Measurements from ENCODE around the gene CA4. TPM values are rescaled to one million over a fixed set of nuclear protein-coding genes. Genes with fewer than 3 reads are reported as not detected.
A peak's percentile ranks its signal among the peaks of the same experiment; 100 is the strongest.

CA4 gene
- polyA plus RNA-seq, 6 donors from 2014 or later = not detected

DNA sequence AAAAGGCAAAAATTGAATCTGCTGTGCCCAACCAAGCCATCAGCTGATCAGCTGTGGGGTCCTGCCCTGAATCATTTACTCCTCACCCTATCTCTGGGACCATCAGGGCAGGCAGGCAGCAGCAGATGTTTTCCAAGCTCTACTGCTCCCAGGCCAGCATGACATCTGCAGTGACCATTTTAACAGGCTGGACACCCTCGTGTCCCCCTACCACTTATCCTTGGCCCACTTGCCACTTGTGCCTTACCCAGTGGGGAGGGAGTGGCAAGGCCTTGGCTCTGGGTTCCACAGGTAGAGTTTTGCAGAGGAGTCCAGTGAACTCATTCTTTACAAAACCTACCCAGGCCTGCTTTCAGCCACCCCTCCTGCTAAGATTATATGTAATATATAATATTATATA, 12.0 kb upstream of the CA4 start:
- DNase-seq (no peak), ATAC-seq (ENCODE audit: low read depth in 2 of 2) (no peak)
- Mint-ChIP-seq H3K36me3 (no peaks in the 10 kb centered on the region), H3K27me3 (peaks cover 31 to 53% (median 37%) of the 10 kb centered on the region in 3 donors), H3K9me3 (peaks cover 0 to 2% (median 0%) of the 10 kb centered on the region in 7 donors), H3K27ac (no peak overlapping the region), H3K4me1 (peaks cover 40 to 68% (median 65%) of the 10 kb centered on the region in 3 donors), H3K4me3 (peak overlapping the region in 1 of 8 donors; percentile 29)

DNA sequence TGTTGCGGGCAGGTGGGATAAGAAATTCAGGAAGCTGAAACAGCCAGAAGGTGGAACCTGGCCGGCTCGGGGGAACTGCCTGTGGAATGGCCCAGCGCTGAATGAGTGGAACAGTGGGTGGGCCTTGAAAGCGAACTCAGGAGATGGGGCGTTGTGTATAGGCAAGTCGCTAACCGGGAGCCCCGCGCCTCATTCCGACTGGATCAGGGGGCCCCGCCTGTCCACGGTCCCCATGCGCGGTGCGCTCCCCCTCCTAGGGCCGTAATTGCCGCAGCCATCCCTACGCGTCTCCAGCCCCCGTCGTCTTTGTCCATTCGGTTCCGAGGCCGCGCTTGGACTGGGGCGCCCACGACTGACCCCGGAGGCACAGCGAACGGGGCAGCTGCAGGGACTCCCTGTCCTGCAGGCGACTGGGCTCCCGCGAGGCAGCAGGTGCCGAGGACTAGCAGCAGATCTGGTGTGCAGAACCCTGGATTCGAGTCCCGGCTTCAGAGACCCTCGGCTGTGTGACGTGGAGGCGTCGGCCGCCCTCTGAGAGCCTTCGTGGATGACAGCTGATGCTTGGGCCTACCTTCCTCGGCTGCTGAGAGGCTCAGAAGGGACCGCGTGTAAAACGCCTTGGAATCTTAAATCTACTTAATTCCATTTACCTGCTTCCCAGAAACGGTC, 10.9 kb upstream of the CA4 start:
- H3K27ac Mint-ChIP-seq = no peak overlapping the region
- no peak for DNase-seq
- H3K4me3 Mint-ChIP-seq = peak overlapping the region in 1 of 8 donors; percentile 5
- H3K36me3 Mint-ChIP-seq = no peaks in the 10 kb centered on the region
- peaks cover 0 to 2% (median 0%) of the 10 kb centered on the region in 7 donors for H3K9me3 Mint-ChIP-seq
- ATAC-seq (ENCODE audit: low read depth in 2 of 2) = no peak
- H3K4me1 Mint-ChIP-seq = peaks cover 48 to 71% (median 70%) of the 10 kb centered on the region in 3 donors
- H3K27me3 Mint-ChIP-seq = peaks cover 38 to 62% (median 44%) of the 10 kb centered on the region in 3 donors

DNA sequence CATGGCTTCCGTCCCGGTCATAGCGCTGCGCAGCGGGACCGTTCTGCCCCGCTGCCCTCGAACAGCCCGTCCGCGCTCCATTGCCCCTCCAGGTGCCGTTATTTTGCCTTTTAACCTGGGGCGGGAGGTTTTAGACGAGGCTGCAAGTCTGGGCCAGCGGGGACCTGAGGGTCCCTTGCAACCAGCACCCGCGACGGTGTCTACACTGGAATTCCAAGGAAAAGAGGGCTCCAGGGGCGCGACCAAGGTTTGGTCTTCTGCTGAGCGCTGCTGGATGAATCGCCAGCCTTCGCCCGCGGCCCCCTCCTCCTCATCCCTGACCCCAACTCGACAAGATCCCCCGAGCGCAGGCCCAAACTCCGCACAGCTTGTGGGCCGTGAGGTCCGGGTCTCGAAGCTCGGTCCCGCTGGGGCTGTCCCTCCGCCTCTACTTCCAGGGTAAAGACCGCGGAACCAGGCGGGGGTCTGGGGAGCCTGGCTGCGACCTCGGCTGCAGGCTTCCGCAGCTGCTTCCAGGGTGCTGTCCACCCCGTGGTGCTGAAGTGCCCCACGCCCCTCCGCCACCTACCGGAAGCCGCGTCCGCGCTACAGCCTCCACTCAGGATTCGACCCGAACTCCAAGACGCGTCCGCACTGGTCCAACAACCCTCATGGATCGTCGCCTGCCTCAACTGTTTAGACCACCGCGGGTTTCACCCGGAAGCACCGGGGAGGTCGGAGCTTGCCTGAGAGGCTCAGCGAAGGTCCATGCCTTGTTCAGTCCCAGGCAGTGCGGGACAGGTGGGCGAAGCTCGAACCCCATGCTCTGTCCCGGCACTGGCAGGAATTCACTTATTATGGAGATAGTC, 10.1 kb upstream of the CA4 start:
- peak overlapping the region in 5 of 8 donors; percentile 50 to 78 (median 51) for H3K4me3 Mint-ChIP-seq
- peaks cover 0 to 2% (median 0%) of the 10 kb centered on the region in 7 donors for H3K9me3 Mint-ChIP-seq
- no peaks in the 10 kb centered on the region for H3K36me3 Mint-ChIP-seq
- H3K4me1 Mint-ChIP-seq = peaks cover 47 to 71% (median 68%) of the 10 kb centered on the region in 3 donors
- peak; percentile 70 for DNase-seq
- ATAC-seq (ENCODE audit: low read depth in 2 of 2) = peak; percentile 29 to 31
- peak overlapping the region in 1 of 6 donors; percentile 53 for H3K27ac Mint-ChIP-seq
- peaks cover 44 to 70% (median 46%) of the 10 kb centered on the region in 3 donors for H3K27me3 Mint-ChIP-seq

DNA sequence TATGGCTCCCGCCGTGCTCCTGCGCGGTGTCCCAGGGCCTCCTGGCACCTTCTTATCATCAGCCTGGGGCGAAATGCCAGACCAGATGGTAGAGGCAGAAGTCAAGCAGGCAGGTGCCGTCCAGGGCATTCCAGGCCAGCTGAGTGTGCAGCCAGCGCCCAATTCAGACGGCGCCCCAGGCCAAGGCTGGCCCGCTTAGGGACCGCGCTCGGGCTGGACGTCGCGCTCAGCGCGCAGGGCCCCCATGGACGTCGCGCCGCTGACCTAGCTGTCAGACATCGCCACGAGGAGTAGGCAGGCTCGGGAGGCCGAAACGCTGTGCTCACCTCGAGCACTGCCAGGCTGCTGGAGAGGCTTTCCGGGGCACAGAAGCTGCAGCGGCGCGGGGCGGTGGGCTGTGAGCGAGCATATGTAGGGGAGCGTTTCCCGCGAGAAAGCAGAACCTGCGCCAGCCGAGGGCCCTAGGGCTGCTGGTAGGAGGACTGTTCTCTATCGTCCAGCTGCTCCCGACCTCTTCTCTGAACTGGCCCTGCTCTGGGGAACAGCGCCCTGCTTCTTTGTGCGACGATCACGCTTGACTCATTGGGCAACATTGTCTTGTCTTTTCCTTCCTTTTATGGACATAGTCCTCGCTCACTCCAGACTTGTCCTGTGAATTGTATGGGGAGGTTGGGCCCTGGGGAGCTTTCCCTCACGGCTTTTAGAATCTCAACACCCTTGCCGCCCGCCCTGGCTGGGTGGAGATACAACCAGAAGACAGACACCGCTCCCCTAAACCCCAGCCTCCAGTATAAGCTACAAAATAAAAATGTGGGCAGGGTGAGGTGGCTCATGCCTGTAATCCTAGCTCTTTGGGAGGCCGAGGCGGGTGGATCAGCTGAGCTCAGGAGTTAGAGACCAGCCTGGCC, 8.4 kb upstream of the CA4 start:
- no peaks in the 10 kb centered on the region for H3K36me3 Mint-ChIP-seq
- peaks cover 30 to 54% (median 52%) of the 10 kb centered on the region in 3 donors for H3K4me1 Mint-ChIP-seq
- peak overlapping the region in 3 of 8 donors; percentile 12 to 39 (median 30) for H3K4me3 Mint-ChIP-seq
- H3K27me3 Mint-ChIP-seq = peaks cover 51 to 87% (median 63%) of the 10 kb centered on the region in 3 donors
- DNase-seq = no peak
- no peak for ATAC-seq (ENCODE audit: low read depth in 2 of 2)
- H3K27ac Mint-ChIP-seq = no peak overlapping the region
- peaks cover 0 to 3% (median 0%) of the 10 kb centered on the region in 7 donors for H3K9me3 Mint-ChIP-seq

DNA sequence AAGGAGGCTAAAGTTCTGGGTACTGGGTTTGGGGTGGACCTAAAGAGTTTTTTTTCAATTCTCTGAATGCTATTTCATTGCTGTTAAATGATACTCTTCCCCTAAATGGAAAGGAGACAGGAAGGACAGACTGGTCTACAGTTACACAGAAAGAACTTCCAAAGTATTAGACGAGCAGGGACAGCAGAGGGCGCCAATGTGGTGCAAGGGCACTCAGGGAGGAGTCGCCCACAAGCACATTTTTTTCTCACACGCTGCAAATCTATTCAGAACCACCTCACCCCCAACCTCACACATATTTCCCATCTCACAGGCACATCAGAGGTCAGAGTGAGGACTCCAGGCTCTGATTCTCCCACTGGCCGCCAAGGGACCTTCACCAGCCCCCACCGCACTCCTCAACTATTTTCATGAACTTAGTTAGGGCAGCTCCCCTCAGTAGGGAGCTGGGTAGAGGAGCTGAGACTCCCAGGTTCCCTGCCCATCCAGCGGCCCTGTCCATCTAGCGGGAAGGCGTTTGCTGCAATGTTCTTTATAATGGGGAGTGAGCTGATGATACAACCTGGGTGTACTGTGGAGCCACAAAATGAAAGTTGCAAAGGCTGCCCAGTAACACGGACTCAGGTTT, 6.8 kb upstream of the CA4 start:
- Mint-ChIP-seq H3K9me3 (peaks cover 0 to 5% (median 0%) of the 10 kb centered on the region in 7 donors), H3K4me1 (peaks cover 30 to 54% (median 47%) of the 10 kb centered on the region in 3 donors), H3K27ac (no peak overlapping the region), H3K36me3 (no peaks in the 10 kb centered on the region), H3K4me3 (peak overlapping the region in 3 of 8 donors; percentile 14 to 34 (median 29)), H3K27me3 (peaks cover 61 to 96% (median 79%) of the 10 kb centered on the region in 3 donors)
- DNase-seq = peak; percentile 51
- peak; percentile 67 to 73 for ATAC-seq (ENCODE audit: low read depth in 2 of 2)

DNA sequence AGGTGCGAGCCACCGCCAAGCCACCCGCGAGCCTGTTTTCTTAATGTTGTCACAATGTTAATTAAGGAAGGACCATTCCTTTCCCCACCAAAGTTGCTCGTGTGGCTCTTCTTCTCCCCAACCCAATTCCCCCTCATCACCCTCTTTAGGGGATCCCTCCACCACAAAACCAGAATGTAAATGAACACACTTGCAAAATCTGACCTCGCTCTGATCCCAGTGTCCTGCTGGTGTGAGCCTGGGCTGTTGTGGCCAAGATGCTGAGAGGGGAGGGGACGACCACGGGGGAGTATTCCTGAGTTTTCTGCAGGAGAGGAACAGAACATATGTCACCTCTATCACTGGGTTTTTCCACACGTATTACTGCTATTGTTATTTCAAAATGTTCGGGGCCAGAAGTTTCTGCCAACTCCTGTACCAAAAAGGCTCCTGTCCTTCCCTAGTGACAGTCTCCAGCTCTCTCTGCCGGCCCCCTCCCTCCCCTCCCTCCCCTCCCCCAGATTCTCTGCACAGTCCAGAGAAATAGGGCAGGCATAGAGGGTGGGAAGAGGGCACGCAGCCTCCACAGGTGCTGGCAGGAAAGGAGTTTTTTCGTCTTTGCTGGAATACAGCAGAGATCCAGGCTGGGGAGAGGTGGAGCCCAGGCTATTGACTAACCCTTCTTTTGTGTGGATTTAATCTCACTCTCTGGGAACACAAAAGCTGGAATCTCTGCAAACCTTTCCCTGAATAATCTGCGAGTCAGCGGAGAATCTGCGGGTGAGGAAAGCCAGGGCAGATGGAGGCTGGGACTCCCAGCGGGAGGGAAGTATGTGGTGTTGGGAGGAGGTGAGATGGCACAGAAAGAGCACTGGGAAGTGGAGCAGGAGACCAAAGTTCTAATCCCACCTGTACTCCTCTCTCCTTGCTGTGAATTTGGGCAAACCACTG, 4.5 kb upstream of the CA4 start:
- H3K4me3 Mint-ChIP-seq = no peak overlapping the region
- H3K4me1 Mint-ChIP-seq = peaks cover 37 to 49% (median 41%) of the 10 kb centered on the region in 3 donors
- H3K9me3 Mint-ChIP-seq = peaks cover 0 to 3% (median 0%) of the 10 kb centered on the region in 7 donors
- no peaks in the 10 kb centered on the region for H3K36me3 Mint-ChIP-seq
- ATAC-seq (ENCODE audit: low read depth in 2 of 2) (no peak), DNase-seq (no peak)
- peaks cover 64 to 96% (median 82%) of the 10 kb centered on the region in 3 donors for H3K27me3 Mint-ChIP-seq
- no peak overlapping the region for H3K27ac Mint-ChIP-seq

DNA sequence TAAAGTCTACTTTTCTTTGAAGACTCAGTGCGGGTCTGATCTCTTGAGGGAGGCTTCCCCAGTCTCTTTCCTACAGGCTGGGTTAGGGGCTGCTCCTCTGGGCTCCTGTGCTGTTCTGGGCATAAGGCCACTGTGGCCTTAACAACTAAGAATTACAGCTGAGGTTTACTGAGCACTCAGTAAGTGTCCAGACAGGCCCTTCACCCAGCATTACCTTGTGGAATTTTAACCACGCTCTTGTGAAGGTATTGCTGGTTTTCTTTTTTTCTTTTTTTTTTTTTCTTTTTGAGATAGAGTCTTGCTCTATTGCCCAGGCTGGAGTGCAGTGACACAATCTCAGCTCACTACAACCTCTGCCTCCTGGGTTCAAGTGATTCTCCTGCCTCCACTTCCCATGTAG, 3.6 kb upstream of the CA4 start:
- DNase-seq (no peak), ATAC-seq (ENCODE audit: low read depth in 2 of 2) (no peak)
- H3K36me3 Mint-ChIP-seq = no peaks in the 10 kb centered on the region
- H3K27me3 Mint-ChIP-seq = peaks cover 65 to 96% (median 79%) of the 10 kb centered on the region in 3 donors
- H3K4me1 Mint-ChIP-seq = peaks cover 37 to 45% (median 39%) of the 10 kb centered on the region in 3 donors
- H3K4me3 Mint-ChIP-seq = no peak overlapping the region
- H3K27ac Mint-ChIP-seq = peak overlapping the region in 1 of 6 donors; percentile 17
- peaks cover 0 to 3% (median 0%) of the 10 kb centered on the region in 7 donors for H3K9me3 Mint-ChIP-seq

DNA sequence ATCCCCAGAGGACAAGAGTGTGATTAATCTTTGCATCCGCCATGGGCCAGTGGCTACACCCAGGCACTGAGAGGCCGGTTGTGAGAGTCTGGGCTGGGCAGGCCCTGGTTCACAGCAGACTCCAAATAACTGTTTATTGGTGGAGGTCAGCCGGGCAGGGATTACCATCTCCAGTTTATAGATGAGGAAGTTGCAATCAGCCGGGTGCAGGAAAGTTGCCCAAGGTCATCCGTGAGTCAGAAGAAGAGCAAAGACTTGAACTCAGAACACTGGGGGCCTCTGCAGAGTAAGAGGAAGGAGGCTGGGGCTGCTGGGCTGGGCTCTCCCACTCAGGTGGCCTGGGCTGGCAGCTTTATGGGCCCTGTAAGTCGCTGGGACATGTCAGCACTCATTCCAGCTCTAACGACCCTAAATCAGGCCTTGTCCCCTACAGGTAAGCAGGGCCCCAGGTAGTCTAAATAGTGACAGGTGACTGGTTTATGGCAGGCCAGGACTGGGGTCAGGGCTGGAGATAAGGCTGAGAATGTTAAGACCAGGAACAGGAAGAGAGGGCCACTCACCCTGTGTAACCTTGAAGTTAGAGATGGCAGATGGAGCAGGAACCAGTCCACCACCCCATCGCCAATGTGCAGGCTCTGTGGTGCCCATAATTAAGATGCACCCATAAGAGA, 2.1 kb upstream of the CA4 start:
- Mint-ChIP-seq H3K27me3 (peaks cover 64 to 96% (median 81%) of the 10 kb centered on the region in 3 donors), H3K4me3 (peak overlapping the region in 2 of 8 donors; percentile 19 to 54), H3K9me3 (peaks cover 0 to 3% (median 0%) of the 10 kb centered on the region in 7 donors), H3K4me1 (peaks cover 27 to 33% (median 32%) of the 10 kb centered on the region in 3 donors), H3K27ac (peak overlapping the region in 1 of 6 donors; percentile 79), H3K36me3 (no peaks in the 10 kb centered on the region)
- no peak for DNase-seq
- ATAC-seq (ENCODE audit: low read depth in 2 of 2) = no peak

DNA sequence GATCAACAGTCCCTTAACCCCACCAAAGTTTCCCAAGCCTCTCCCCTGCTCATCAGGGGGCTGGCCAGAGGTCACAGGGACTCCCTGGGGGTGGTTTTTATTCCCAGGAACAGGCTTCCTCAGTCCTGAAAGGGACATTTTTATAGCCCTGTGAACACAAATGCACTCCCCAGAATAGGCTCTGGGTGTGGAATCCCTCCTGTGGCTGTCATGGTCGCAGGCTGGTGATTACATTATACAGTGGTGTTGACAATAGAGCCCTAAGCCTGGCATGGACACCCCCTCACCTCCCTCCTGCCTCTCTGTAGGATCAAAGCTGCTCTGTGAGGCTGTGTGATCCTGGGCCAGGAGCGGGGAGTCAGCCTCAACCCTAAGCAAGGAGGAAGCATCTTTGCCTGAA, 1.4 kb upstream of the CA4 start:
- H3K27ac Mint-ChIP-seq = no peak overlapping the region
- no peaks in the 10 kb centered on the region for H3K36me3 Mint-ChIP-seq
- H3K9me3 Mint-ChIP-seq = peaks cover 0 to 3% (median 0%) of the 10 kb centered on the region in 7 donors
- H3K4me1 Mint-ChIP-seq = peaks cover 20 to 26% (median 25%) of the 10 kb centered on the region in 3 donors
- peak overlapping the region in 3 of 8 donors; percentile 24 to 33 (median 29) for H3K4me3 Mint-ChIP-seq
- H3K27me3 Mint-ChIP-seq = peaks cover 61 to 94% (median 83%) of the 10 kb centered on the region in 3 donors
- no peak for DNase-seq
- no peak for ATAC-seq (ENCODE audit: low read depth in 2 of 2)

DNA sequence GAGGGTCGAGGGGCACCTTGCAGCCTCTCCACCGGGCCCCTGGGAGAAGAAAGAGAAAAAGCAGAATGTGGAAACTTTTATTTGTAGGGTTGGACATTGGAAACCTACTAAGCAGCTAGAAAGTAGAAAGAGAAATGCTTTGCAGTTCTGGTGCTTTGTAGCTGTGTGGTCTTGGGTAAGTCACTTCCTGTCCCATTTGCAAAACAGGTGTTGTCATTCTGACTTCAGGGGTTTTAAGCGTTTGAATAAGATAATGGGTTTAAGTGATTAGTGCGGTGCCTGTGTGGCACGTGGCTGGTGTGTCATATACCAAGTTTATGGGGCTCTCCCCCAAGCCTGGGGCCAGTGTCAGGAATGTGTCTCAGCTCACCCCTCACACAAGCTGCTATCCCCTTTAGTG, 1.6 kb downstream of the CA4 start:
- Mint-ChIP-seq H3K27me3 (peaks cover 56 to 92% (median 74%) of the 10 kb centered on the region in 3 donors), H3K27ac (no peak overlapping the region), H3K36me3 (no peaks in the 10 kb centered on the region), H3K4me3 (peak overlapping the region in 4 of 8 donors; percentile 21 to 87 (median 56)), H3K9me3 (peaks cover 0 to 2% (median 0%) of the 10 kb centered on the region in 7 donors), H3K4me1 (peaks cover 10 to 13% (median 13%) of the 10 kb centered on the region in 3 donors)
- DNase-seq (no peak), ATAC-seq (ENCODE audit: low read depth in 2 of 2) (peak; percentile 33 to 63)
